GM23338 (cell line): Measurements from ENCODE around the gene DNAJA2. TPM values are rescaled to one million over a fixed set of nuclear protein-coding genes. Genes with fewer than 3 reads are reported as not detected.

ENCODE experiments used
- ATAC-seq: fragments of 200-7000 bp; cut with Tn5 transposase; 3 replicates; pipeline ENCODE4 v1.9.1; 2020
- DNase-seq: peaks from one replicate; pipeline ENCODE4 v3.0.0-alpha.2; 2015; ENCODE audit warnings: low spot score
- H2AFZ ChIP-seq: fragments of 200-600 bp; sonication (generic); 2 replicates; pipeline ENCODE4 v1.8.0; 2016; ENCODE audit warnings: antibody characterized with exemption, mild to moderate bottlenecking, moderate library complexity
- H3F3A ChIP-seq: fragments of 200-600 bp; sonication (generic); replicated peaks from 2 replicates; pipeline ENCODE4 v1.8.0; 2017; ENCODE audit warnings: antibody characterized with exemption, mixed run types, low read depth
- H3K27ac ChIP-seq: fragments of 200-600 bp; sonication (generic); 2 replicates; pipeline ENCODE4 v1.6.1; 2016; ENCODE audit warnings: low read depth
- H3K27me3 ChIP-seq: fragments of 200-600 bp; sonication (generic); 2 replicates; pipeline ENCODE4 v1.8.0; 2016; ENCODE audit warnings: mild to moderate bottlenecking, mixed run types, moderate library complexity; ENCODE audit not compliant: insufficient read depth
- H3K36me3 ChIP-seq: fragments of 200-600 bp; sonication (generic); 2 replicates; pipeline ENCODE4 v1.8.0; 2016; ENCODE audit warnings: mild to moderate bottlenecking; ENCODE audit not compliant: insufficient read depth
- H3K4me1 ChIP-seq: fragments of 200-600 bp; sonication (generic); 2 replicates; pipeline ENCODE4 v1.8.0; 2016; ENCODE audit warnings: mild to moderate bottlenecking, moderate library complexity; ENCODE audit not compliant: insufficient read depth
- H3K4me2 ChIP-seq: fragments of 200-600 bp; sonication (generic); 2 replicates; pipeline ENCODE4 v1.7.1; 2017; ENCODE audit warnings: mixed run types
- H3K4me3 ChIP-seq: fragments of 200-600 bp; sonication (generic); 2 replicates; pipeline ENCODE4 v1.6.1; 2016; ENCODE audit warnings: mixed run types
- H3K79me2 ChIP-seq: fragments of 200-600 bp; sonication (generic); replicated peaks from 2 replicates; pipeline ENCODE4 v1.8.0; 2017; ENCODE audit warnings: mild to moderate bottlenecking; ENCODE audit not compliant: insufficient read depth
- H3K9me2 ChIP-seq: fragments of 200-600 bp; sonication (generic); 2 replicates; pipeline ENCODE4 v1.8.0; 2017; ENCODE audit not compliant: insufficient read depth
- H4K20me1 ChIP-seq: fragments of 200-600 bp; sonication (generic); replicated peaks from 2 replicates; pipeline ENCODE4 v1.8.0; 2017; ENCODE audit warnings: mild to moderate bottlenecking; ENCODE audit not compliant: insufficient read depth
- H3K27ac Mint-ChIP-seq: 2 replicates; pipeline ENCODE4 v1.8.0; 2020; ENCODE audit warnings: inconsistent platforms, mild to moderate bottlenecking, moderate library complexity, mixed read lengths
- H3K27me3 Mint-ChIP-seq: 3 replicates; pipeline ENCODE4 v1.8.0; 2022; ENCODE audit warnings: low read depth, mild to moderate bottlenecking, moderate library complexity, mixed read lengths, inconsistent platforms; ENCODE audit not compliant: insufficient read depth, poor library complexity
- H3K36me3 Mint-ChIP-seq: 3 replicates; pipeline ENCODE4 v1.8.0; 2021; ENCODE audit warnings: low read depth, mild to moderate bottlenecking, inconsistent platforms, moderate library complexity, mixed read lengths
- H3K4me1 Mint-ChIP-seq: 3 replicates; pipeline ENCODE4 v1.8.0; 2020; ENCODE audit warnings: mild to moderate bottlenecking, inconsistent platforms, mixed read lengths
- H3K4me3 Mint-ChIP-seq: 3 replicates; pipeline ENCODE4 v1.8.0; 2021; ENCODE audit warnings: moderate library complexity, mild to moderate bottlenecking, inconsistent platforms, mixed read lengths
- H3K9me3 Mint-ChIP-seq: 3 replicates; pipeline ENCODE4 v1.8.0; 2020; ENCODE audit warnings: moderate library complexity, mild to moderate bottlenecking, inconsistent platforms, mixed read lengths
- EZH2 ChIP-seq: fragments of 200-600 bp; sonication (generic); IDR thresholded peaks from one replicate; pipeline ENCODE4 v1.8.0; 2017; ENCODE audit warnings: antibody characterized with exemption, mild to moderate bottlenecking, low read depth; ENCODE audit not compliant: unreplicated experiment
- JUNB ChIP-seq: IDR thresholded peaks from one replicate; pipeline ENCODE4 v1.6.1; 2016; ENCODE audit warnings: antibody characterized with exemption; ENCODE audit not compliant: unreplicated experiment
- NANOG ChIP-seq: IDR thresholded peaks from 2 replicates; pipeline ENCODE4 v1.6.1; 2016; ENCODE audit warnings: antibody characterized with exemption, borderline replicate concordance
- POLR2AphosphoS5 ChIP-seq: IDR thresholded peaks from 2 replicates; pipeline ENCODE4 v1.6.1; 2016; ENCODE audit warnings: antibody characterized with exemption, low read depth
- REST ChIP-seq: IDR thresholded peaks from one replicate; pipeline ENCODE4 v1.6.1; 2018; ENCODE audit warnings: antibody characterized with exemption; ENCODE audit not compliant: unreplicated experiment
- ZNF331 ChIP-seq: fragments of 250-450 bp; sonication (Bioruptor Pico); IDR thresholded peaks from 2 replicates; pipeline ENCODE4 v1.5.0; 2020; ENCODE audit warnings: low read depth, mild to moderate bottlenecking, moderate library complexity
- polyA plus RNA-seq: library from polyadenylated mRNA; unstranded; fragments of >200 nt; fragmentation: Nextera tagmentation; extraction: Ambion mirVana; gene quantifications from 2 replicates; pipeline ENCODE4 v1.2.1, GENCODE V29; 2016
- total RNA-seq: library from RNA; depleted of rRNA; stranded (reverse); fragments of >200 nt; shearing (Covaris generic); gene quantifications from 2 replicates; pipeline ENCODE4 v1.2.3, GENCODE V29; 2014
- TF ChIP-seq, protein P1 (sequence below): fragments of 250-450 bp; sonication (Bioruptor Pico); IDR thresholded peaks from 2 replicates; pipeline ENCODE4 v1.5.0; 2020; ENCODE audit warnings: mild to moderate bottlenecking, moderate library complexity
- TF ChIP-seq, protein P2 (sequence below): IDR thresholded peaks from 2 replicates; pipeline ENCODE4 v1.6.1; 2016; ENCODE audit warnings: antibody characterized with exemption
- TF ChIP-seq, protein P3 (sequence below), 2 experiments: fragments of 200-600 bp in 1 of 2; sonication (generic) in 1 of 2; conservative IDR thresholded peaks; 2 replicates each; pipeline versions ENCODE4 v1.5.1 to v1.6.1; 2016 to 2017; ENCODE audit warnings: antibody characterized with exemption in 2 of 2, low read depth in 2 of 2, mild to moderate bottlenecking in 2 of 2, moderate library complexity in 1 of 2

Gene DNAJA2
- total and polyA plus RNA-seq, 2 experiments from 2014 or later, result 94.5 to 101 TPM

GRCh38 chr16:46986438-46986837 lies 13.0 kb upstream of the DNAJA2 start (continued):
- TF ChIP-seq, protein P1, sequence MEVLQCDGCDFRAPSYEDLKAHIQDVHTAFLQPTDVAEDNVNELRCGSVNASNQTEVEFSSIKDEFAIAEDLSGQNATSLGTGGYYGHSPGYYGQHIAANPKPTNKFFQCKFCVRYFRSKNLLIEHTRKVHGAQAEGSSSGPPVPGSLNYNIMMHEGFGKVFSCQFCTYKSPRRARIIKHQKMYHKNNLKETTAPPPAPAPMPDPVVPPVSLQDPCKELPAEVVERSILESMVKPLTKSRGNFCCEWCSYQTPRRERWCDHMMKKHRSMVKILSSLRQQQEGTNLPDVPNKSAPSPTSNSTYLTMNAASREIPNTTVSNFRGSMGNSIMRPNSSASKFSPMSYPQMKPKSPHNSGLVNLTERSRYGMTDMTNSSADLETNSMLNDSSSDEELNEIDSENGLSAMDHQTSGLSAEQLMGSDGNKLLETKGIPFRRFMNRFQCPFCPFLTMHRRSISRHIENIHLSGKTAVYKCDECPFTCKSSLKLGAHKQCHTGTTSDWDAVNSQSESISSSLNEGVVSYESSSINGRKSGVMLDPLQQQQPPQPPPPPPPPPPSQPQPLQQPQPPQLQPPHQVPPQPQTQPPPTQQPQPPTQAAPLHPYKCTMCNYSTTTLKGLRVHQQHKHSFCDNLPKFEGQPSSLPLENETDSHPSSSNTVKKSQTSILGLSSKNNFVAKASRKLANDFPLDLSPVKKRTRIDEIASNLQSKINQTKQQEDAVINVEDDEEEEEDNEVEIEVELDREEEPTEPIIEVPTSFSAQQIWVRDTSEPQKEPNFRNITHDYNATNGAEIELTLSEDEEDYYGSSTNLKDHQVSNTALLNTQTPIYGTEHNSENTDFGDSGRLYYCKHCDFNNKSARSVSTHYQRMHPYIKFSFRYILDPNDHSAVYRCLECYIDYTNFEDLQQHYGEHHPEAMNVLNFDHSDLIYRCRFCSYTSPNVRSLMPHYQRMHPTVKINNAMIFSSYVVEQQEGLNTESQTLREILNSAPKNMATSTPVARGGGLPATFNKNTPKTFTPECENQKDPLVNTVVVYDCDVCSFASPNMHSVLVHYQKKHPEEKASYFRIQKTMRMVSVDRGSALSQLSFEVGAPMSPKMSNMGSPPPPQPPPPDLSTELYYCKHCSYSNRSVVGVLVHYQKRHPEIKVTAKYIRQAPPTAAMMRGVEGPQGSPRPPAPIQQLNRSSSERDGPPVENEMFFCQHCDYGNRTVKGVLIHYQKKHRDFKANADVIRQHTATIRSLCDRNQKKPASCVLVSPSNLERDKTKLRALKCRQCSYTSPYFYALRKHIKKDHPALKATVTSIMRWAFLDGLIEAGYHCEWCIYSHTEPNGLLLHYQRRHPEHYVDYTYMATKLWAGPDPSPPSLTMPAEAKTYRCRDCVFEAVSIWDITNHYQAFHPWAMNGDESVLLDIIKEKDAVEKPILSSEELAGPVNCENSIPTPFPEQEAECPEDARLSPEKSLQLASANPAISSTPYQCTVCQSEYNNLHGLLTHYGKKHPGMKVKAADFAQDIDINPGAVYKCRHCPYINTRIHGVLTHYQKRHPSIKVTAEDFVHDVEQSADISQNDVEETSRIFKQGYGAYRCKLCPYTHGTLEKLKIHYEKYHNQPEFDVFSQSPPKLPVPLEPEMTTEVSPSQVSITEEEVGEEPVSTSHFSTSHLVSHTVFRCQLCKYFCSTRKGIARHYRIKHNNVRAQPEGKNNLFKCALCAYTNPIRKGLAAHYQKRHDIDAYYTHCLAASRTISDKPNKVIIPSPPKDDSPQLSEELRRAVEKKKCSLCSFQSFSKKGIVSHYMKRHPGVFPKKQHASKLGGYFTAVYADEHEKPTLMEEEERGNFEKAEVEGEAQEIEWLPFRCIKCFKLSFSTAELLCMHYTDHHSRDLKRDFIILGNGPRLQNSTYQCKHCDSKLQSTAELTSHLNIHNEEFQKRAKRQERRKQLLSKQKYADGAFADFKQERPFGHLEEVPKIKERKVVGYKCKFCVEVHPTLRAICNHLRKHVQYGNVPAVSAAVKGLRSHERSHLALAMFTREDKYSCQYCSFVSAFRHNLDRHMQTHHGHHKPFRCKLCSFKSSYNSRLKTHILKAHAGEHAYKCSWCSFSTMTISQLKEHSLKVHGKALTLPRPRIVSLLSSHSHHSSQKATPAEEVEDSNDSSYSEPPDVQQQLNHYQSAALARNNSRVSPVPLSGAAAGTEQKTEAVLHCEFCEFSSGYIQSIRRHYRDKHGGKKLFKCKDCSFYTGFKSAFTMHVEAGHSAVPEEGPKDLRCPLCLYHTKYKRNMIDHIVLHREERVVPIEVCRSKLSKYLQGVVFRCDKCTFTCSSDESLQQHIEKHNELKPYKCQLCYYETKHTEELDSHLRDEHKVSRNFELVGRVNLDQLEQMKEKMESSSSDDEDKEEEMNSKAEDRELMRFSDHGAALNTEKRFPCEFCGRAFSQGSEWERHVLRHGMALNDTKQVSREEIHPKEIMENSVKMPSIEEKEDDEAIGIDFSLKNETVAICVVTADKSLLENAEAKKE, result no peak
- TF ChIP-seq POLR2AphosphoS5 (no peak), REST (no peak), ZNF331 (no peak)

- no peaks in the 10 kb centered on the region for H3K79me2 ChIP-seq
- no peak overlapping the region for H3K4me2 ChIP-seq
- H3K27ac ChIP-seq, result no peak overlapping the region
- no peaks in the 10 kb centered on the region for H3K9me2 ChIP-seq
- Mint-ChIP-seq H3K9me3 (no peaks in the 10 kb centered on the region), H3K36me3 (no peaks in the 10 kb centered on the region), H3K4me3 (no peak overlapping the region), H3K27ac (no peak overlapping the region), H3K4me1 (no peaks in the 10 kb centered on the region; the same call in 2 of the 3 replicates), H3K27me3 (no peaks in the 10 kb centered on the region)
- no peak overlapping the region for H3K4me3 ChIP-seq
- H3F3A ChIP-seq, result no peaks in the 10 kb centered on the region
- no peaks in the 10 kb centered on the region for H3K36me3 ChIP-seq
- ATAC-seq, result no peak
- no peaks in the 10 kb centered on the region for H3K27me3 ChIP-seq
- H4K20me1 ChIP-seq, result no peaks in the 10 kb centered on the region
- H2AFZ ChIP-seq, result no peak overlapping the region
- no peak for DNase-seq
- H3K4me1 ChIP-seq, result no peaks in the 10 kb centered on the region
- TF ChIP-seq JUNB (no peak), EZH2 (no peak), REST (no peak), NANOG (no peak)
- TF ChIP-seq, protein P2, sequence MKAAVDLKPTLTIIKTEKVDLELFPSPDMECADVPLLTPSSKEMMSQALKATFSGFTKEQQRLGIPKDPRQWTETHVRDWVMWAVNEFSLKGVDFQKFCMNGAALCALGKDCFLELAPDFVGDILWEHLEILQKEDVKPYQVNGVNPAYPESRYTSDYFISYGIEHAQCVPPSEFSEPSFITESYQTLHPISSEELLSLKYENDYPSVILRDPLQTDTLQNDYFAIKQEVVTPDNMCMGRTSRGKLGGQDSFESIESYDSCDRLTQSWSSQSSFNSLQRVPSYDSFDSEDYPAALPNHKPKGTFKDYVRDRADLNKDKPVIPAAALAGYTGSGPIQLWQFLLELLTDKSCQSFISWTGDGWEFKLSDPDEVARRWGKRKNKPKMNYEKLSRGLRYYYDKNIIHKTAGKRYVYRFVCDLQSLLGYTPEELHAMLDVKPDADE, result no peak
- TF ChIP-seq, protein P3, sequence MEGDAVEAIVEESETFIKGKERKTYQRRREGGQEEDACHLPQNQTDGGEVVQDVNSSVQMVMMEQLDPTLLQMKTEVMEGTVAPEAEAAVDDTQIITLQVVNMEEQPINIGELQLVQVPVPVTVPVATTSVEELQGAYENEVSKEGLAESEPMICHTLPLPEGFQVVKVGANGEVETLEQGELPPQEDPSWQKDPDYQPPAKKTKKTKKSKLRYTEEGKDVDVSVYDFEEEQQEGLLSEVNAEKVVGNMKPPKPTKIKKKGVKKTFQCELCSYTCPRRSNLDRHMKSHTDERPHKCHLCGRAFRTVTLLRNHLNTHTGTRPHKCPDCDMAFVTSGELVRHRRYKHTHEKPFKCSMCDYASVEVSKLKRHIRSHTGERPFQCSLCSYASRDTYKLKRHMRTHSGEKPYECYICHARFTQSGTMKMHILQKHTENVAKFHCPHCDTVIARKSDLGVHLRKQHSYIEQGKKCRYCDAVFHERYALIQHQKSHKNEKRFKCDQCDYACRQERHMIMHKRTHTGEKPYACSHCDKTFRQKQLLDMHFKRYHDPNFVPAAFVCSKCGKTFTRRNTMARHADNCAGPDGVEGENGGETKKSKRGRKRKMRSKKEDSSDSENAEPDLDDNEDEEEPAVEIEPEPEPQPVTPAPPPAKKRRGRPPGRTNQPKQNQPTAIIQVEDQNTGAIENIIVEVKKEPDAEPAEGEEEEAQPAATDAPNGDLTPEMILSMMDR (conservative IDR thresholded peaks at IDR 0.05; ENCODE audit: low read depth in 2 of 2), result no peak
These were observed 8.9 kb upstream of the DNAJA2 start for GRCh38 chr16:46982335-46982734.
